ENCODE measurements around the gene WAC. TPM values are rescaled to one million over a fixed set of nuclear protein-coding genes. Genes with fewer than 3 reads are reported as not detected.
A peak's percentile ranks its signal among the peaks of the same experiment; 100 is the strongest.

Gene WAC
- total and polyA plus RNA-seq, 5 donors from 2014 or later = 80.5 to 205 (median 91.6) TPM

DNA sequence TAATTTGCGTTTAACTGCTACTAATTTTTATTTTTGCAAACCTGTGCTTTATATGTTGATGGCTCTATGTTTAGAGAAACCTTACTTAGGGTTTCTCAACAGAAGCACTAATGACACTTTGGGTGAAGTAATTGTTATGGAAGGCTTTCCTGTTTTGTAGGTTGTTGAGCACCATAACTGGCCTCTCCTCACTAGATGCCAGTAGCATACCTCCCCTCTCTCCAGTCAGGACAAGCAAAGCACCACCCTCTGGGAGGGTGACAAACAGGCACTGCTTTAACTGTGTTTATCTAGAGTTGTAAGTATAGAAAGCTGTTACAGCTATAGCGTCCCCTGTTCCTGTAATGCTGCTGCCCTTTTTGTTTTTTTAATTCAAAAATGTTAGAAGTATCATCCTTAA is 60.9 kb downstream of the WAC start:
- peaks cover 76% of the 10 kb centered on the region for H3K36me3 ChIP-seq (ENCODE audit: control insufficient read depth, insufficient read depth, low read length)
- Mint-ChIP-seq H3K4me1 (peaks cover 39 to 69% (median 53%) of the 10 kb centered on the region in 4 donors), H3K27me3 (no peaks in the 10 kb centered on the region), H3K36me3 (peaks cover 45% of the 10 kb centered on the region), H3K27ac (peak overlapping the region in 2 of 3 donors; percentile 42 to 66), H3K4me3 (peak overlapping the region; percentile 6 to 73 (median 48)), H3K9me3 (no peaks in the 10 kb centered on the region)
- H3K4me1 ChIP-seq (ENCODE audit: control insufficient read depth, insufficient read depth, low read length, poor library complexity, severe bottlenecking) = peaks cover 18% of the 10 kb centered on the region
- H3K9me3 ChIP-seq (ENCODE audit: control insufficient read depth in 2 of 2, low read length in 2 of 2) = no peaks in the 10 kb centered on the region
- H3K27ac ChIP-seq (ENCODE audit: insufficient read depth, low read length, poor library complexity, severe bottlenecking) = no peak overlapping the region
- ATAC-seq (ENCODE audit: low read depth in 2 of 2) = no peak
- no peak for DNase-seq
- peak overlapping the region; percentile 45 for H3K4me3 ChIP-seq (ENCODE audit: low read depth, low read length)
- H3K27me3 ChIP-seq (ENCODE audit: control insufficient read depth, insufficient read depth, low read length) = no peaks in the 10 kb centered on the region

DNA sequence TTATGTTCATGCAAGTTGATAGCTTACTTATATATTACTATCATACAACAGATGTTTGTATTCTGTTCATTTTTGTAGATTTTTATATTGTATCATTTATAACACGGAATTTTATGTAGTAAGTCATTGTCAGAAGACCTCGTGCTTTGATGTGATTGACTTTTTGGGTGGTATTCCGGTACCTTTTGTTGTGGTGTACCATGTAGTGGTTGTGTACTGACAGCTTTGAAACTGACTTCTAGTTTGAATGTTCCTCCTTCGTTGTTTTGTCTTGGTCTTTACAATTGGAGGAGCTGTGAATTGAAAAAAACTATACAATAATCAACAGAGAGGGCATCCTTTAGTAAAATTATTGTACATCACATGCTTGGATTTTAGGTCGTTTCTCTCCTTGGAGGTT is 61.5 kb downstream of the WAC start:
- peak; percentile 47 to 65 for ATAC-seq (ENCODE audit: low read depth in 2 of 2)
- Mint-ChIP-seq H3K36me3 (peaks cover 48% of the 10 kb centered on the region), H3K27me3 (no peaks in the 10 kb centered on the region), H3K4me3 (peak overlapping the region; percentile 6 to 73 (median 48)), H3K4me1 (peaks cover 41 to 71% (median 56%) of the 10 kb centered on the region in 4 donors), H3K9me3 (no peaks in the 10 kb centered on the region), H3K27ac (peak overlapping the region in 2 of 3 donors; percentile 26 to 39)
- no peaks in the 10 kb centered on the region for H3K9me3 ChIP-seq (ENCODE audit: control insufficient read depth in 2 of 2, low read length in 2 of 2)
- H3K4me1 ChIP-seq (ENCODE audit: control insufficient read depth, insufficient read depth, low read length, poor library complexity, severe bottlenecking) = peaks cover 18% of the 10 kb centered on the region
- peaks cover 75% of the 10 kb centered on the region for H3K36me3 ChIP-seq (ENCODE audit: control insufficient read depth, insufficient read depth, low read length)
- DNase-seq = peak in 2 of 3 donors; percentile 32 to 56
- H3K27ac ChIP-seq (ENCODE audit: insufficient read depth, low read length, poor library complexity, severe bottlenecking) = no peak overlapping the region
- peak overlapping the region; percentile 45 for H3K4me3 ChIP-seq (ENCODE audit: low read depth, low read length)
- H3K27me3 ChIP-seq (ENCODE audit: control insufficient read depth, insufficient read depth, low read length) = no peaks in the 10 kb centered on the region

DNA sequence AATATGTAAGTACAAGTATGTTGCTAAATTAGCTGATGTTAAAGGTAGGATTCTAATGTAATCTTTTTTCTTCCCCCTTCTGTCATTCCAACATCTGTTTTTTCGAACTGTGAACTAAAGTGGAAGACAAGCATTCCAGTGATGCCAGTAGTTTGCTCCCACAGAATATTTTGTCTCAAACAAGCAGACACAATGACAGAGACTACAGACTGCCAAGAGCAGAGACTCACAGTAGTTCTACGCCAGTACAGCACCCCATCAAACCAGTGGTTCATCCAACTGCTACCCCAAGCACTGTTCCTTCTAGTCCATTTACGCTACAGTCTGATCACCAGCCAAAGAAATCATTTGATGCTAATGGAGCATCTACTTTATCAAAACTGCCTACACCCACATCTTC is 62.7 kb downstream of the WAC start:
- H3K27me3 ChIP-seq (ENCODE audit: control insufficient read depth, insufficient read depth, low read length) = no peaks in the 10 kb centered on the region
- no peak for ATAC-seq (ENCODE audit: low read depth in 2 of 2)
- no peak overlapping the region for H3K27ac ChIP-seq (ENCODE audit: insufficient read depth, low read length, poor library complexity, severe bottlenecking)
- H3K27ac Mint-ChIP-seq = peak overlapping the region in 1 of 3 donors; percentile 33
- H3K36me3 Mint-ChIP-seq = peaks cover 58% of the 10 kb centered on the region
- peaks cover 48 to 79% (median 63%) of the 10 kb centered on the region in 4 donors for H3K4me1 Mint-ChIP-seq
- H3K4me3 Mint-ChIP-seq = no peak overlapping the region
- no peaks in the 10 kb centered on the region for H3K9me3 Mint-ChIP-seq
- H3K4me3 ChIP-seq (ENCODE audit: low read depth, low read length) = peak overlapping the region; percentile 11
- H3K36me3 ChIP-seq (ENCODE audit: control insufficient read depth, insufficient read depth, low read length) = peaks cover 73% of the 10 kb centered on the region
- no peak for DNase-seq
- H3K27me3 Mint-ChIP-seq = no peaks in the 10 kb centered on the region
- no peaks in the 10 kb centered on the region for H3K9me3 ChIP-seq (ENCODE audit: control insufficient read depth in 2 of 2, low read length in 2 of 2)
- peaks cover 18% of the 10 kb centered on the region for H3K4me1 ChIP-seq (ENCODE audit: control insufficient read depth, insufficient read depth, low read length, poor library complexity, severe bottlenecking)

DNA sequence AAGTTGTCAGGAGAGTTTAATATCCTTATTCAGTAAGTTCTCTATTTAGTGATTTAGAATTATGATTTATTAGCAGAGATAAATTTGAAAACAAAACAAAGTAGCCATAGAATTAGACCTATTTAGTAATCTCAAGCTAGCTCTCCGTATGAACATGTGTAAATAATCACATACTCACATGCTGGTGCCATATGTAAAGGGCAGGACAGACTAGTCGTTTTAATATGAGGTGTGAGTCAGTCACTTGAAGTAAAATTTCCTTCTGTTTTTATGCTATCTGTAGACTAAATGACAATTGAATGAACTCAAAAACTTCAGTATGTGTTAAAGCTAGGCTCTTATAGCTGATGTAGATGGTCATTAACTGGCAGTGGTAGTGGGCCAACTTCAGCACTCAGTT is 67.1 kb downstream of the WAC start:
- H3K36me3 ChIP-seq (ENCODE audit: control insufficient read depth, insufficient read depth, low read length) = peaks cover 67% of the 10 kb centered on the region
- Mint-ChIP-seq H3K4me3 (peak overlapping the region in 1 of 4 donors; percentile 7), H3K27me3 (no peaks in the 10 kb centered on the region), H3K4me1 (peaks cover 36 to 74% (median 64%) of the 10 kb centered on the region in 4 donors), H3K36me3 (peaks cover 49% of the 10 kb centered on the region), H3K27ac (peak overlapping the region in 2 of 3 donors; percentile 33 to 48), H3K9me3 (no peaks in the 10 kb centered on the region)
- no peaks in the 10 kb centered on the region for H3K9me3 ChIP-seq (ENCODE audit: control insufficient read depth in 2 of 2, low read length in 2 of 2)
- DNase-seq (no peak), ATAC-seq (ENCODE audit: low read depth in 2 of 2) (no peak)
- H3K27me3 ChIP-seq (ENCODE audit: control insufficient read depth, insufficient read depth, low read length) = no peaks in the 10 kb centered on the region
- no peak overlapping the region for H3K4me3 ChIP-seq (ENCODE audit: low read depth, low read length)
- peaks cover 1% of the 10 kb centered on the region for H3K4me1 ChIP-seq (ENCODE audit: control insufficient read depth, insufficient read depth, low read length, poor library complexity, severe bottlenecking)
- peak overlapping the region; percentile 7 for H3K27ac ChIP-seq (ENCODE audit: insufficient read depth, low read length, poor library complexity, severe bottlenecking)

DNA sequence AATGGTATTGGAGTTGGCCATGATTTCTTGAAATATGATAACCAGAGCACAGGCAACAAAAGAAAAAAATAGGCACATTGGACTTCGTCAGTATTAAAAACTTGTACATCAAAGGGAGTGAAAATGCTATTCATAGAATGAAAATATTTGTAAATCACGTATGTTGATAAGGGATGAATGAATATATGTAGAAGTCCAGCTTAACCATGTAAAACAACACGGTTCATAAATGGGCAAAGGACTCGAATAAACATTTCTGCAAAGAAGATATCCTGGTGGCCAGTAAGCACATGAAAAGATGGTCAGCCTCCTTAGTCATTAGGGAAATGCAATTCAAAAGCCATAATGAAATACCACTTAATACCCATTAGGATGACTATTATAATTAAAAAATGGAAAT is 68.1 kb downstream of the WAC start:
- ATAC-seq (ENCODE audit: low read depth in 2 of 2) (no peak), DNase-seq (no peak)
- H3K27me3 ChIP-seq (ENCODE audit: control insufficient read depth, insufficient read depth, low read length) = no peaks in the 10 kb centered on the region
- Mint-ChIP-seq H3K4me3 (no peak overlapping the region), H3K9me3 (no peaks in the 10 kb centered on the region), H3K27me3 (no peaks in the 10 kb centered on the region), H3K4me1 (peaks cover 28 to 76% (median 65%) of the 10 kb centered on the region in 4 donors), H3K27ac (peak overlapping the region in 1 of 3 donors; percentile 8), H3K36me3 (peaks cover 43% of the 10 kb centered on the region)
- no peaks in the 10 kb centered on the region for H3K9me3 ChIP-seq (ENCODE audit: control insufficient read depth in 2 of 2, low read length in 2 of 2)
- peaks cover 61% of the 10 kb centered on the region for H3K36me3 ChIP-seq (ENCODE audit: control insufficient read depth, insufficient read depth, low read length)
- no peak overlapping the region for H3K4me3 ChIP-seq (ENCODE audit: low read depth, low read length)
- H3K27ac ChIP-seq (ENCODE audit: insufficient read depth, low read length, poor library complexity, severe bottlenecking) = no peak overlapping the region
- peaks cover 8% of the 10 kb centered on the region for H3K4me1 ChIP-seq (ENCODE audit: control insufficient read depth, insufficient read depth, low read length, poor library complexity, severe bottlenecking)

DNA sequence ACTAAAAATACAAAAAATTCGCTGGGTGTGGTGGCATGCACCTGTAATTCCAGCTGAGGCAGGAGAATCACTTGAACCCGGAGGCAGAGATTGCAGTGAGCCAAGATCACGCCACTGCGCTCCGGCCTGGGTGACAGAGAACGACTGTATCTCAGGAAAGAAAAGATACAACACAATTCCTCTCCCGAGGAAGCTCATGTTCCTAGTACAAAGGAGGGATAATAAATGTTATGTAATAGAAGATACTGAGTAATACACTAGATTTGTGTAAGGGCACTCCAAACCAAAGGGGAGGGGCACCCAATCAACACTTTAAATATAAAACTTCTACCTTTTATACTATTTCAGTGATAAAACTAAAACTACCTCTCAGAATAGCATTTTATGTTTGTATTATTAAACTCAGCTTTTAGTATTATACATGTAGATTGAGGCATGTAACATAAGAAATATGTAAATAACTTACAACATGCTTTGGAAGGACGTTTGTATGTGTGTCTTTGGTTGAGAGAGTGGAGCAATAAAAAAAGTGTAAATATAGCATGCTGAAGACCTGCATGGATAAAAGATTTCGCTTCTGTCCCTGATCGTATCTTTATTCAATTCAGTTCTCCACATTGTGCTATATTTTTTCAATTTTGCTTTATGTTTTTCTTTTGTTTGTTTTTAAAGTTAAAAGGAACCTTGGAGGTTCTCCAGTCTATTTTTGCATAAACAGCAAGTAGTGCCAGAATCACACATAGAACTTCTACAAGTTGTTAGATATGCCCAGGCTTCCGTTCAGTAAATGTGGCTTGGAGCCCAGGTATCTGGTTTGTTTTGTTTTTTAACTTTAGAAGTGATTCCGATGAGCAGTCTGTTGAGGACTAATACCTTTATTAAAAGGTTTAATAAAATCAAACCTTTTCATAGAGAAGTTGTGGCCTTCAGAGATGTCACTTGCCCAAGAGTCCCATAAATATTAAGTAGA is 71.9 kb downstream of the WAC start:
- no peak overlapping the region for H3K4me3 Mint-ChIP-seq
- peak overlapping the region in 2 of 3 donors; percentile 34 to 63 for H3K27ac Mint-ChIP-seq

DNA sequence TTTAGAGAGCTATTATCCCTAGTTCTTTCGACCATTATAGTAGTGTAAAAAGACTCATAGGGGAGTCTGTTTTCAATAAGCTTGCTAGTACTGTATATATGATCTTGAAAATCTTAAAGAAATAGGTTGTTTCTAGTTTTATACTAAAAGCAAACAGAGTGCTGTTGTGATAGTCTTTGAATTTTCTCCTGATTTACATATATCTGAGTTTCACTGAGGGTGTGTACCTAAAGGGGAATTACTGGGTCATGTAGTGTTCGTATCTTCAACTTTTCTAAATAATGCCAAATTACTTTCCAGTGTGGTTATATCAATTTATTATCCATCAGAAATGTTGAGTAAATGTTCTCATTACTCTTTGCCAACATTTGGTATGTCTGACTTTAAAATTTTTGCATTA is 73.7 kb downstream of the WAC start:
- H3K27me3 Mint-ChIP-seq = no peaks in the 10 kb centered on the region
- ATAC-seq (ENCODE audit: low read depth in 2 of 2) = no peak
- H3K27ac Mint-ChIP-seq = no peak overlapping the region
- Histone ChIP-seq H3K27ac (ENCODE audit: insufficient read depth, low read length, poor library complexity, severe bottlenecking) (no peak overlapping the region), H3K9me3 (ENCODE audit: control insufficient read depth in 2 of 2, low read length in 2 of 2) (no peaks in the 10 kb centered on the region), H3K4me1 (ENCODE audit: control insufficient read depth, insufficient read depth, low read length, poor library complexity, severe bottlenecking) (peaks cover 8% of the 10 kb centered on the region), H3K36me3 (ENCODE audit: control insufficient read depth, insufficient read depth, low read length) (peaks cover 63% of the 10 kb centered on the region), H3K27me3 (ENCODE audit: control insufficient read depth, insufficient read depth, low read length) (no peaks in the 10 kb centered on the region), H3K4me3 (ENCODE audit: low read depth, low read length) (no peak overlapping the region)
- no peak overlapping the region for H3K4me3 Mint-ChIP-seq
- peaks cover 0 to 2% (median 0%) of the 10 kb centered on the region in 7 donors for H3K9me3 Mint-ChIP-seq
- peaks cover 32 to 62% (median 44%) of the 10 kb centered on the region in 4 donors for H3K4me1 Mint-ChIP-seq
- no peak for DNase-seq
- H3K36me3 Mint-ChIP-seq = peaks cover 29% of the 10 kb centered on the region

More for the DNA sequence above, 71.9 kb downstream of the WAC start:
- H3K36me3 ChIP-seq (ENCODE audit: control insufficient read depth, insufficient read depth, low read length) = peaks cover 60% of the 10 kb centered on the region
- Mint-ChIP-seq H3K9me3 (peaks cover 0 to 2% (median 0%) of the 10 kb centered on the region in 7 donors), H3K4me1 (peaks cover 30 to 57% (median 54%) of the 10 kb centered on the region in 4 donors), H3K27me3 (no peaks in the 10 kb centered on the region), H3K36me3 (peaks cover 29% of the 10 kb centered on the region)
- no peaks in the 10 kb centered on the region for H3K27me3 ChIP-seq (ENCODE audit: control insufficient read depth, insufficient read depth, low read length)
- H3K4me3 ChIP-seq (ENCODE audit: low read depth, low read length) = no peak overlapping the region
- peaks cover 8% of the 10 kb centered on the region for H3K4me1 ChIP-seq (ENCODE audit: control insufficient read depth, insufficient read depth, low read length, poor library complexity, severe bottlenecking)
- DNase-seq (no peak), ATAC-seq (ENCODE audit: low read depth in 2 of 2) (no peak)
- H3K27ac ChIP-seq (ENCODE audit: insufficient read depth, low read length, poor library complexity, severe bottlenecking) = no peak overlapping the region
- H3K9me3 ChIP-seq (ENCODE audit: control insufficient read depth in 2 of 2, low read length in 2 of 2) = no peaks in the 10 kb centered on the region
